Measurements from ENCODE around the gene ADGRL3.
"Not testable (repeated sequence)": the region's sequence is repeated elsewhere in the genome, so short reads cannot be mapped to it uniquely, and the experiment has no call there.

DNA sequence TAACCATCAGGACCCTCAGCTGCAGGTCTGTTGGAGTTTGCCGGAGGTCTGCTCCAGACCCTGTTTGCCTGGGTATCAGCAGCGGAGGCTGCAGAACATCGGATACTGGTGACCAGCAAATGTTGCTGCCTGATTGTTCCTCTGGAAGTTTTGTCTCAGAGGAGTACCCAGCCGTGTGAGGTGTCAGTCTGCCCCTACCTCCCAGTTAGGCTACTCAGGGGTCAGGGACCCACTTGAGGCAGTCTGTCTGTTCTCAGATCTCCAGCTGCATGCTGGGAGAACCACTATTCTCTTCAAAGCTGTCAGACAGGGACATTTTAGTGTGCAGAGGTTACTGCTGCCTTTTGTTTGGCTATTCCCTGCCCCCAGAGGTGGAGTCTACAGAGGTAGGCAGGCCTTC, 559.8 kb downstream of the ADGRL3 start:
- TF ChIP-seq, protein P1, sequence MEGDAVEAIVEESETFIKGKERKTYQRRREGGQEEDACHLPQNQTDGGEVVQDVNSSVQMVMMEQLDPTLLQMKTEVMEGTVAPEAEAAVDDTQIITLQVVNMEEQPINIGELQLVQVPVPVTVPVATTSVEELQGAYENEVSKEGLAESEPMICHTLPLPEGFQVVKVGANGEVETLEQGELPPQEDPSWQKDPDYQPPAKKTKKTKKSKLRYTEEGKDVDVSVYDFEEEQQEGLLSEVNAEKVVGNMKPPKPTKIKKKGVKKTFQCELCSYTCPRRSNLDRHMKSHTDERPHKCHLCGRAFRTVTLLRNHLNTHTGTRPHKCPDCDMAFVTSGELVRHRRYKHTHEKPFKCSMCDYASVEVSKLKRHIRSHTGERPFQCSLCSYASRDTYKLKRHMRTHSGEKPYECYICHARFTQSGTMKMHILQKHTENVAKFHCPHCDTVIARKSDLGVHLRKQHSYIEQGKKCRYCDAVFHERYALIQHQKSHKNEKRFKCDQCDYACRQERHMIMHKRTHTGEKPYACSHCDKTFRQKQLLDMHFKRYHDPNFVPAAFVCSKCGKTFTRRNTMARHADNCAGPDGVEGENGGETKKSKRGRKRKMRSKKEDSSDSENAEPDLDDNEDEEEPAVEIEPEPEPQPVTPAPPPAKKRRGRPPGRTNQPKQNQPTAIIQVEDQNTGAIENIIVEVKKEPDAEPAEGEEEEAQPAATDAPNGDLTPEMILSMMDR (conservative IDR thresholded peaks at IDR 0.05 in 1 of 2, IDR thresholded peaks at IDR 0.05 in 1 of 2; ENCODE audit: low read depth in 1 of 2, low read length in 2 of 2), result not testable (repeated sequence)
- not testable (repeated sequence) for TF ChIP-seq EZH2 (IDR thresholded peaks at IDR 0.05; ENCODE audit: low read length, missing control alignments)
